Uterus (tissue), 4 donors: ENCODE results near the gene PSAPL1. TPM values are rescaled to one million over a fixed set of nuclear protein-coding genes. Genes with fewer than 3 reads are reported as not detected.
A peak's percentile ranks its signal among the peaks of the same experiment; 100 is the strongest.

ENCODE experiments used
- DNase-seq, 2 donors: peaks; one replicate each; pipeline ENCODE4 v3.0.0-alpha.2; 2019 to 2020
- H3K27ac ChIP-seq, 2 donors: fragments of 200-600 bp; sonication (generic); 1 replicate in 1 of 2; 2 replicates in 1 of 2; pipeline ENCODE4 v1.5.1; 2016 to 2018
- H3K27me3 ChIP-seq, 2 donors: fragments of 200-600 bp; sonication (generic); one replicate each; pipeline ENCODE4 v1.5.1; 2018 to 2019; ENCODE audit warnings: control low read depth in 1 of 2
- H3K36me3 ChIP-seq, 2 donors: fragments of 200-600 bp; sonication (generic); one replicate each; pipeline ENCODE4 v1.5.1; 2019; ENCODE audit warnings: control low read depth in 1 of 2
- H3K4me1 ChIP-seq, 2 donors: fragments of 200-600 bp; sonication (generic); one replicate each; pipeline ENCODE4 v1.5.1; 2018 to 2019; ENCODE audit warnings: control low read depth in 1 of 2
- H3K4me3 ChIP-seq, 2 donors: fragments of 200-600 bp; sonication (generic); 1 replicate in 1 of 2; 2 replicates in 1 of 2; pipeline ENCODE4 v1.5.1; 2018 to 2019; ENCODE audit warnings: mild to moderate bottlenecking in 1 of 2
- H3K9me3 ChIP-seq, 2 donors: fragments of 200-600 bp; sonication (generic); one replicate each; pipeline ENCODE4 v1.5.1; 2019; ENCODE audit warnings: control low read depth in 1 of 2
- CTCF ChIP-seq, 4 experiments: fragments of 200-600 bp in 2 of 4; fragments of 450-650 bp in 2 of 4; sonication (generic) in 2 of 4; IDR thresholded peaks; one replicate each; pipeline ENCODE4 v1.5.1; 2016 to 2019; ENCODE audit warnings: antibody characterized with exemption in 4 of 4, mild to moderate bottlenecking in 2 of 4, moderate library complexity in 1 of 4
- POLR2A ChIP-seq, 2 donors: fragments of 450-650 bp; IDR thresholded peaks; one replicate each; pipeline ENCODE4 v1.6.1; 2016; ENCODE audit warnings: antibody characterized with exemption in 2 of 2, mild to moderate bottlenecking in 1 of 2, moderate library complexity in 1 of 2
- intact Hi-C: fragments of 100-400 bp; cut with DNase I; formaldehyde crosslinking; loops from one replicate; pipeline ENCODE4 v1.15.1; 2023; ENCODE audit warnings: low total_unique reads
- total RNA-seq, 4 donors: library from RNA; depleted of rRNA in 3 of 4; stranded (reverse); fragments of >200 nt in 3 of 4; gene quantifications; one replicate each; pipeline versions ENCODE4 v1.1.0 to v1.2.4, GENCODE V29; 2014 to 2023
- donor health status: DM: yes; HTN: yes; CAD: no.

Gene PSAPL1
- total RNA-seq, 4 donors from 2014 or later, result not detected

- TF ChIP-seq POLR2A (IDR thresholded peaks at IDR 0.05) (no peak), CTCF (IDR thresholded peaks at IDR 0.05) (no peak)
- peak in 1 of 2 donors; percentile 10 for DNase-seq
- Histone ChIP-seq H3K4me3 (no peak overlapping the region), H3K27ac (no peak overlapping the region), H3K36me3 (no peaks in the 10 kb centered on the region), H3K4me1 (no peaks in the 10 kb centered on the region), H3K9me3 (no peaks in the 10 kb centered on the region), H3K27me3 (no peaks in the 10 kb centered on the region)
- intact Hi-C loops, result no loop called here
Observed at GRCh38 chr4:7394681-7395451, 39.9 kb downstream of the PSAPL1 start.

GRCh38 chr4:7393601-7394575 lies 40.8 kb downstream of the PSAPL1 start:
- intact Hi-C loops, result no loop called here
- Histone ChIP-seq H3K36me3 (no peaks in the 10 kb centered on the region), H3K4me1 (no peaks in the 10 kb centered on the region), H3K4me3 (no peak overlapping the region), H3K27ac (no peak overlapping the region), H3K27me3 (no peaks in the 10 kb centered on the region), H3K9me3 (no peaks in the 10 kb centered on the region)
- DNase-seq, result peak in 1 of 2 donors; percentile 6
- TF ChIP-seq CTCF (IDR thresholded peaks at IDR 0.05), result no peak
- TF ChIP-seq POLR2A (IDR thresholded peaks at IDR 0.05), result no peak

- Histone ChIP-seq H3K27ac (no peak overlapping the region), H3K36me3 (no peaks in the 10 kb centered on the region), H3K4me1 (no peaks in the 10 kb centered on the region), H3K27me3 (no peaks in the 10 kb centered on the region), H3K4me3 (no peak overlapping the region), H3K9me3 (no peaks in the 10 kb centered on the region)
- TF ChIP-seq POLR2A (IDR thresholded peaks at IDR 0.05), result no peak
- peak in 2 of 4 experiments; percentile 12 to 35 for TF ChIP-seq CTCF (IDR thresholded peaks at IDR 0.05)
- intact Hi-C loops, result no loop called here
- DNase-seq, result peak; percentile 28 to 41
Observed at GRCh38 chr4:7392438-7393421, 42.0 kb downstream of the PSAPL1 start.

GRCh38 chr4:7391637-7392437 lies 42.9 kb downstream of the PSAPL1 start:
- intact Hi-C loops, result no loop called here
- no peak overlapping the region for H3K27ac ChIP-seq

More at GRCh38 chr4:7391637-7392437, 42.9 kb downstream of the PSAPL1 start:
- TF ChIP-seq POLR2A (IDR thresholded peaks at IDR 0.05), result no peak
- no peak for TF ChIP-seq CTCF (IDR thresholded peaks at IDR 0.05)
- Histone ChIP-seq H3K4me3 (no peak overlapping the region), H3K4me1 (no peaks in the 10 kb centered on the region), H3K27me3 (no peaks in the 10 kb centered on the region), H3K36me3 (no peaks in the 10 kb centered on the region), H3K9me3 (no peaks in the 10 kb centered on the region)
- DNase-seq, result peak in 1 of 2 donors; percentile 11
